Liver (tissue), 9 donors: ENCODE measurements around the gene TSC22D2. TPM values are rescaled to one million over a fixed set of nuclear protein-coding genes. Genes with fewer than 3 reads are reported as not detected.

Experiments
- DNase-seq: peaks from one replicate; pipeline ENCODE4 v3.0.0-alpha.2; 2017; ENCODE audit warnings: low spot score
- H3K27ac ChIP-seq, 2 donors: one replicate each; pipeline ENCODE4 v1.7.0; 2013; ENCODE audit warnings: inconsistent platforms in 2 of 2, low read length in 2 of 2, control low read depth in 1 of 2, low read depth in 1 of 2, mild to moderate bottlenecking in 1 of 2
- H3K27me3 ChIP-seq, 4 donors: one replicate each; pipeline versions ENCODE4 v1.6.1 to v1.7.0; 2013; ENCODE audit warnings: low read length in 3 of 4, inconsistent platforms in 1 of 4, mild to moderate bottlenecking in 1 of 4, moderate library complexity in 1 of 4; ENCODE audit not compliant: control insufficient read depth in 4 of 4, insufficient read depth in 4 of 4
- H3K36me3 ChIP-seq, 4 donors: one replicate each; pipeline versions ENCODE4 v1.6.1 to v1.7.0; 2013; ENCODE audit warnings: low read length in 3 of 4, mild to moderate bottlenecking in 3 of 4, low read depth in 1 of 4, moderate library complexity in 1 of 4; ENCODE audit not compliant: control insufficient read depth in 4 of 4, insufficient read depth in 3 of 4
- H3K4me1 ChIP-seq, 4 donors: one replicate each; pipeline versions ENCODE4 v1.6.1 to v1.7.0; 2013; ENCODE audit warnings: low read length in 3 of 4, mild to moderate bottlenecking in 3 of 4, moderate library complexity in 1 of 4; ENCODE audit not compliant: control insufficient read depth in 4 of 4, insufficient read depth in 4 of 4
- H3K4me3 ChIP-seq, 3 donors: one replicate each; pipeline versions ENCODE4 v1.6.1 to v1.7.0; 2013; ENCODE audit warnings: low read length in 3 of 3, control low read depth in 1 of 3, low read depth in 1 of 3, mild to moderate bottlenecking in 1 of 3
- H3K9ac ChIP-seq, 2 donors: one replicate each; pipeline ENCODE4 v1.7.0; 2013; ENCODE audit warnings: low read length in 2 of 2, mild to moderate bottlenecking in 2 of 2, moderate library complexity in 2 of 2, control low read depth in 1 of 2, low read depth in 1 of 2
- H3K9me3 ChIP-seq, 4 donors: one replicate each; pipeline versions ENCODE4 v1.6.1 to v1.7.0; 2013; ENCODE audit warnings: low read length in 3 of 4; ENCODE audit not compliant: control insufficient read depth in 4 of 4
- CTCF ChIP-seq: fragments of 150-350 bp; IDR thresholded peaks from 2 replicates; pipeline ENCODE4 v1.5.1; 2017; ENCODE audit warnings: improper control_type of control experiment, low read depth, low read length; ENCODE audit not compliant: missing input control
- EGR1 ChIP-seq, 2 donors: IDR thresholded peaks; 2 replicates each; pipeline ENCODE4 v1.6.1; 2016 to 2018; ENCODE audit warnings: antibody characterized with exemption in 2 of 2, low read depth in 2 of 2
- FOXA1 ChIP-seq: IDR thresholded peaks from 2 replicates; pipeline ENCODE4 v1.6.1; 2016; ENCODE audit warnings: antibody characterized with exemption
- HNF4A ChIP-seq, 2 donors: conservative IDR thresholded peaks; 2 replicates each; pipeline ENCODE4 v1.6.1; 2016; ENCODE audit warnings: antibody characterized with exemption in 2 of 2, mild to moderate bottlenecking in 2 of 2
- HNF4G ChIP-seq: IDR thresholded peaks from 2 replicates; pipeline ENCODE4 v1.6.1; 2016; ENCODE audit warnings: antibody characterized with exemption
- MAX ChIP-seq: IDR thresholded peaks from 2 replicates; pipeline ENCODE4 v1.6.1; 2016; ENCODE audit warnings: antibody characterized with exemption
- RAD21 ChIP-seq, 2 donors: IDR thresholded peaks; 2 replicates each; pipeline ENCODE4 v1.6.1; 2016; ENCODE audit warnings: antibody characterized with exemption in 2 of 2, mild to moderate bottlenecking in 2 of 2
- REST ChIP-seq: IDR thresholded peaks from 2 replicates; pipeline ENCODE4 v1.6.1; 2016; ENCODE audit warnings: antibody characterized with exemption, mild to moderate bottlenecking
- RXRA ChIP-seq, 2 donors: IDR thresholded peaks; 2 replicates each; pipeline ENCODE4 v1.6.1; 2017 to 2018; ENCODE audit warnings: antibody characterized with exemption in 2 of 2, mild to moderate bottlenecking in 1 of 2
- SP1 ChIP-seq: IDR thresholded peaks from 2 replicates; pipeline ENCODE4 v1.6.1; 2018; ENCODE audit warnings: antibody characterized with exemption, mild to moderate bottlenecking
- TAF1 ChIP-seq: conservative IDR thresholded peaks from 2 replicates; pipeline ENCODE4 v1.6.1; 2016; ENCODE audit warnings: antibody characterized with exemption, mild to moderate bottlenecking
- YY1 ChIP-seq: IDR thresholded peaks from 2 replicates; pipeline ENCODE4 v1.6.1; 2016; ENCODE audit warnings: antibody characterized with exemption, mild to moderate bottlenecking
- ZBTB33 ChIP-seq: IDR thresholded peaks from 2 replicates; pipeline ENCODE4 v1.6.1; 2016; ENCODE audit warnings: antibody characterized with exemption
- WGBS: extraction: QIAGEN DNeasy Blood & Tissue Kit; methylation state at CpG from one replicate; pipeline ENCODE4 v1.1.7; 2013; 5-methylcytosine and 5-hydroxymethylcytosine counted together
- polyA plus RNA-seq, 2 donors: library from polyadenylated mRNA; stranded (reverse) in 1 of 2; unstranded in 1 of 2; fragments of 200-250 nt in 1 of 2; fragments of >200 nt in 1 of 2; fragmentation: Nextera tagmentation in 1 of 2; extraction: Ambion mirVana in 1 of 2; gene quantifications; one replicate each; pipeline versions ENCODE4 v1.2.1 to v1.2.3, GENCODE V29; 2013 to 2015
- total RNA-seq, 2 donors: library from RNA; depleted of rRNA; stranded (reverse); fragments of >200 nt; gene quantifications; one replicate each; pipeline ENCODE4 v1.2.3, GENCODE V29; 2014
- donor health status: healthy.
- donor health status: healthy.
- donor health status: healthy.
- donor health status: healthy.
- donor health status: healthy.

The TSC22D2 gene
- total and polyA plus RNA-seq, 4 donors: 4.0 to 9.6 (median 7.8) TPM

GRCh38 chr3:150419959-150420358 lies 11.9 kb downstream of the TSC22D2 start:
- Histone ChIP-seq H3K36me3 (peaks cover 0 to 2% (median 0%) of the 10 kb centered on the region in 4 donors), H3K4me3 (no peak overlapping the region), H3K27ac (no peak overlapping the region), H3K4me1 (peaks cover 3 to 17% (median 9%) of the 10 kb centered on the region in 4 donors), H3K9ac (no peak overlapping the region), H3K27me3 (no peaks in the 10 kb centered on the region), H3K9me3 (no peaks in the 10 kb centered on the region)
- TF ChIP-seq RAD21 (IDR thresholded peaks at IDR 0.05) (no peak), EGR1 (IDR thresholded peaks at IDR 0.05; ENCODE audit: low read depth in 2 of 2) (no peak)
- no peak for DNase-seq

- 82% methylated on average over 3 of the region's 3 CpGs for WGBS
- Histone ChIP-seq H3K4me3 (no peak overlapping the region), H3K9ac (no peak overlapping the region), H3K27me3 (no peaks in the 10 kb centered on the region), H3K4me1 (peaks cover under 1 to 13% (median 4%) of the 10 kb centered on the region in 4 donors), H3K36me3 (no peaks in the 10 kb centered on the region), H3K9me3 (no peaks in the 10 kb centered on the region), H3K27ac (no peak overlapping the region)
- no peak for DNase-seq
- TF ChIP-seq SP1 (no peak), MAX (no peak), HNF4G (no peak), TAF1 (no peak), REST (no peak), HNF4A (conservative IDR thresholded peaks at IDR 0.05) (no peak), ZBTB33 (no peak)
Measured at GRCh38 chr3:150421256-150421655, 13.2 kb downstream of the TSC22D2 start.

GRCh38 chr3:150421799-150422548 lies 13.9 kb downstream of the TSC22D2 start:
- 82% methylated on average over 3 of the region's 3 CpGs for WGBS
- peaks cover 1 to 13% (median 4%) of the 10 kb centered on the region in 4 donors for H3K4me1 ChIP-seq
- no peak for DNase-seq
- TF ChIP-seq RXRA (IDR thresholded peaks at IDR 0.05) (no peak), YY1 (no peak), CTCF (no peak), HNF4G (no peak), RAD21 (IDR thresholded peaks at IDR 0.05) (no peak), MAX (no peak), TAF1 (no peak), EGR1 (IDR thresholded peaks at IDR 0.05; ENCODE audit: low read depth in 2 of 2) (no peak), FOXA1 (no peak)
- H3K4me3 ChIP-seq: no peak overlapping the region
- H3K9me3 ChIP-seq: no peaks in the 10 kb centered on the region
- H3K27me3 ChIP-seq: no peaks in the 10 kb centered on the region
- H3K9ac ChIP-seq: no peak overlapping the region
- no peak overlapping the region for H3K27ac ChIP-seq
- no peaks in the 10 kb centered on the region for H3K36me3 ChIP-seq
